ENCODE data around the gene CAP2. TPM values are rescaled to one million over a fixed set of nuclear protein-coding genes. Genes with fewer than 3 reads are reported as not detected.
A peak's percentile ranks its signal among the peaks of the same experiment; 100 is the strongest.

CAP2 gene
- total RNA-seq, 1 donor from 2014 or later, result 55.3 TPM

- DNase-seq (ENCODE audit: low read depth), result peak; percentile 73
- Histone ChIP-seq H2AFZ (ENCODE audit: low read depth, low read length) (no peak overlapping the region), H3K4me3 (ENCODE audit: insufficient read depth, low read depth, low read length) (peak overlapping the region; percentile 55), H4K20me1 (ENCODE audit: insufficient read depth, low read length) (no peaks in the 10 kb centered on the region), H3K36me3 (ENCODE audit: insufficient read depth, low read length) (no peaks in the 10 kb centered on the region), H3K4me1 (ENCODE audit: insufficient read depth, low read length) (peaks cover 46% of the 10 kb centered on the region), H3K27ac (ENCODE audit: low read depth, low read length) (peak overlapping the region; percentile 97), H3K79me2 (ENCODE audit: insufficient read depth, low read length) (peaks cover 54% of the 10 kb centered on the region), H3K9ac (ENCODE audit: low read length) (peak overlapping the region; percentile 89), H3K9me3 (ENCODE audit: insufficient read depth, low read depth, low read length) (no peaks in the 10 kb centered on the region), H3K4me2 (ENCODE audit: low read length) (peak overlapping the region; percentile 83), H3K27me3 (ENCODE audit: insufficient read depth, low read length) (no peaks in the 10 kb centered on the region)
- FAIRE-seq, result peak; percentile 32
- Mint-ChIP-seq H3K27ac (ENCODE audit: unreplicated experiment) (peak overlapping the region; percentile 98), H3K4me1 (ENCODE audit: low read depth, unreplicated experiment) (peaks cover 61% of the 10 kb centered on the region), H3K9me3 (ENCODE audit: unreplicated experiment) (no peaks in the 10 kb centered on the region), H3K27me3 (ENCODE audit: low read depth, unreplicated experiment) (no peaks in the 10 kb centered on the region), H3K4me3 (ENCODE audit: unreplicated experiment) (peak overlapping the region; percentile 73), H3K36me3 (ENCODE audit: low read depth, unreplicated experiment) (peaks cover 7% of the 10 kb centered on the region)
- TF ChIP-seq EZH2 (IDR thresholded peaks at IDR 0.05; ENCODE audit: insufficient read depth, low read length), result no peak
- TF ChIP-seq CTCF (IDR thresholded peaks at IDR 0.05; ENCODE audit: insufficient read depth, low read depth, low read length), result no peak
Measured at GRCh38 chr6:17418281-17419188, 25.1 kb downstream of the CAP2 start.

GRCh38 chr6:17419189-17419575 is 25.8 kb downstream of the CAP2 start:
- peaks cover 7% of the 10 kb centered on the region for H3K36me3 Mint-ChIP-seq (ENCODE audit: low read depth, unreplicated experiment)
- FAIRE-seq (peak; percentile 26), DNase-seq (ENCODE audit: low read depth) (no peak)
- Histone ChIP-seq H3K9ac (ENCODE audit: low read length) (peak overlapping the region; percentile 89), H2AFZ (ENCODE audit: low read depth, low read length) (no peak overlapping the region), H3K79me2 (ENCODE audit: insufficient read depth, low read length) (peaks cover 51% of the 10 kb centered on the region), H3K4me3 (ENCODE audit: insufficient read depth, low read depth, low read length) (no peak overlapping the region), H3K4me1 (ENCODE audit: insufficient read depth, low read length) (peaks cover 43% of the 10 kb centered on the region), H3K27ac (ENCODE audit: low read depth, low read length) (peak overlapping the region; percentile 97), H3K27me3 (ENCODE audit: insufficient read depth, low read length) (no peaks in the 10 kb centered on the region), H3K4me2 (ENCODE audit: low read length) (peak overlapping the region; percentile 83), H3K9me3 (ENCODE audit: insufficient read depth, low read depth, low read length) (no peaks in the 10 kb centered on the region), H3K36me3 (ENCODE audit: insufficient read depth, low read length) (no peaks in the 10 kb centered on the region), H4K20me1 (ENCODE audit: insufficient read depth, low read length) (no peaks in the 10 kb centered on the region)
- H3K9me3 Mint-ChIP-seq (ENCODE audit: unreplicated experiment), result no peaks in the 10 kb centered on the region
- no peaks in the 10 kb centered on the region for H3K27me3 Mint-ChIP-seq (ENCODE audit: low read depth, unreplicated experiment)
- no peak overlapping the region for H3K4me3 Mint-ChIP-seq (ENCODE audit: unreplicated experiment)
- H3K27ac Mint-ChIP-seq (ENCODE audit: unreplicated experiment), result peak overlapping the region; percentile 98
- H3K4me1 Mint-ChIP-seq (ENCODE audit: low read depth, unreplicated experiment), result peaks cover 57% of the 10 kb centered on the region
- TF ChIP-seq CTCF (IDR thresholded peaks at IDR 0.05; ENCODE audit: insufficient read depth, low read depth, low read length) (no peak), EZH2 (IDR thresholded peaks at IDR 0.05; ENCODE audit: insufficient read depth, low read length) (no peak)

- Mint-ChIP-seq H3K4me1 (ENCODE audit: low read depth, unreplicated experiment) (peaks cover 50% of the 10 kb centered on the region), H3K27ac (ENCODE audit: unreplicated experiment) (peak overlapping the region; percentile 75)
- TF ChIP-seq EZH2 (IDR thresholded peaks at IDR 0.05; ENCODE audit: insufficient read depth, low read length), result no peak
- no peak for TF ChIP-seq CTCF (IDR thresholded peaks at IDR 0.05; ENCODE audit: insufficient read depth, low read depth, low read length)
Measured at GRCh38 chr6:17420368-17420767, 27.0 kb downstream of the CAP2 start.

More at GRCh38 chr6:17420368-17420767, 27.0 kb downstream of the CAP2 start:
- Histone ChIP-seq H4K20me1 (ENCODE audit: insufficient read depth, low read length) (no peaks in the 10 kb centered on the region), H3K9me3 (ENCODE audit: insufficient read depth, low read depth, low read length) (no peaks in the 10 kb centered on the region), H2AFZ (ENCODE audit: low read depth, low read length) (no peak overlapping the region), H3K79me2 (ENCODE audit: insufficient read depth, low read length) (peaks cover 41% of the 10 kb centered on the region), H3K4me3 (ENCODE audit: insufficient read depth, low read depth, low read length) (no peak overlapping the region), H3K9ac (ENCODE audit: low read length) (no peak overlapping the region), H3K4me2 (ENCODE audit: low read length) (no peak overlapping the region), H3K27me3 (ENCODE audit: insufficient read depth, low read length) (no peaks in the 10 kb centered on the region), H3K36me3 (ENCODE audit: insufficient read depth, low read length) (peaks cover 5% of the 10 kb centered on the region), H3K4me1 (ENCODE audit: insufficient read depth, low read length) (peaks cover 39% of the 10 kb centered on the region), H3K27ac (ENCODE audit: low read depth, low read length) (no peak overlapping the region)
- FAIRE-seq (no peak), DNase-seq (ENCODE audit: low read depth) (no peak)
- peaks cover 15% of the 10 kb centered on the region for H3K36me3 Mint-ChIP-seq (ENCODE audit: low read depth, unreplicated experiment)
- H3K4me3 Mint-ChIP-seq (ENCODE audit: unreplicated experiment), result no peak overlapping the region
- no peaks in the 10 kb centered on the region for H3K27me3 Mint-ChIP-seq (ENCODE audit: low read depth, unreplicated experiment)
- H3K9me3 Mint-ChIP-seq (ENCODE audit: unreplicated experiment), result no peaks in the 10 kb centered on the region
